Mucosa of stomach (tissue), 1 donor: ENCODE measurements around the gene ZFPM1.
"Not testable (repeated sequence)": the region's sequence is repeated elsewhere in the genome, so short reads cannot be mapped to it uniquely, and the experiment has no call there.

Source experiments
- H3K27me3 ChIP-seq: one replicate; pipeline ENCODE4 v1.7.0; 2013; ENCODE audit warnings: mild to moderate bottlenecking, low read length; ENCODE audit not compliant: control insufficient read depth, insufficient read depth
- H3K36me3 ChIP-seq: one replicate; pipeline ENCODE4 v1.7.0; 2013; ENCODE audit warnings: low read length; ENCODE audit not compliant: control insufficient read depth, insufficient read depth
- H3K4me1 ChIP-seq: one replicate; pipeline ENCODE4 v1.7.0; 2013; ENCODE audit warnings: mild to moderate bottlenecking, low read length; ENCODE audit not compliant: control insufficient read depth, insufficient read depth
- H3K4me3 ChIP-seq: one replicate; pipeline ENCODE4 v1.7.0; 2013; ENCODE audit warnings: low read length
- H3K9ac ChIP-seq: one replicate; pipeline ENCODE4 v1.7.0; 2013; ENCODE audit warnings: mild to moderate bottlenecking, low read length, moderate library complexity
- H3K9me3 ChIP-seq: one replicate; pipeline ENCODE4 v1.7.0; 2013; ENCODE audit warnings: mild to moderate bottlenecking, low read length, moderate library complexity; ENCODE audit not compliant: control insufficient read depth
- donor health status: Pancreatic carcinoma.

ZFPM1 gene

DNA sequence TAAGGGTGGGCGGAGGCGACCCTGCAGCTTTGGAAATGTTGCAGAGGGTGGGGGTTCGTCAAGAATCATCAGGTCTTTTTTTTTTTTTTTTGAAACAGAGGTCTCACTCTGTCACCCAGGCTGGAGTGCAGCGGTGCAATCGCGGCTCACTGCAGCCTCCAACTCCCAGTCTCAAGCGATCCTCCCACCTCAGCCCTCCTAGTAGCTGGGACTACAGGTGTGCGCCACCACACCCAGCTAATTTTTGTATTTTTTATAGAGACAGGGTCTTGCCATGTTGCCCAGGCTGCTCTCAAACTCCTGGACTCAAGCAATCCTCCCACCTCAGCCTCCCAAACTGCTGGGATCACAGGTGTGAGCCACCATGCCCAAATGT lies 32.3 kb downstream of the ZFPM1 start:
- not testable (repeated sequence) for H3K4me3 ChIP-seq, H3K9ac ChIP-seq, H3K9me3 ChIP-seq, H3K27me3 ChIP-seq
- Histone ChIP-seq H3K36me3 (peaks cover 10% of the 10 kb centered on the region), H3K4me1 (peaks cover 91% of the 10 kb centered on the region)

DNA sequence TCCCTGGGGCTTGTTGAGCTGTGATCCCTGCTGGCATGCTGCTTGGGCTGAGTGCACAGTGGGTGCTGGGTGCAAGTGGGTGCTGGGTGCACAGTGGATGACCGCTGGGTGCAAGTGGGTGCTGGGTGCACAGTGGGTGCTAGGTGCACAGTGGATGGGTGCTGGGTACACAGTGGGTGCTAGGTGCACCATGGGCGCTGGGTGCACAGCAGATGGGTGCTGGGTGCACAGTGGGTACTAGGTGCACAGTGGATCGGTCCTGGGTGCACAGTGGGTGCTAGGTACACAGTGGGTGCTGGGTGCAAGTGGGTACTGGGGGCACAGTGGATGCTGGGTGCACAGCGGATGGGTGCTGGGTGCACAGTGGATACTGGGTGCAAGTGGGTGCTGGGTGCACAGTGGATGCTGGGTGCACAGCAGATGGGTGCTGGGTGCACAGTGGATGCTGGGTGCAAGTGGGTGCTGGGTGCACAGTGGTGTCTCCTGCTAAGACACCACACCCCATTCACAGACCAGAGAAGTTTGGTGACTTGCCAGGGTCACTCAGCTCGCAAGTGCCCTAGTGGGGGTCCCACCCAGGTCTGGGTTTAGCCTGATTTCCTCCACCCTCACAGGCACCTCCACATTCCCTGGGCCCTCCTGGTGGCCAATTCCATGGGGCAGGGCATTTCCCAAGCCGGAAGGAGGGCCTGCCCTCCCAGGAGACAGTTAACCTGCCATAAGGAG lies 33.5 kb downstream of the ZFPM1 start:
- H3K36me3 ChIP-seq, result peaks cover 10% of the 10 kb centered on the region
- no peaks in the 10 kb centered on the region for H3K9me3 ChIP-seq
- H3K4me1 ChIP-seq, result peaks cover 92% of the 10 kb centered on the region
- no peak overlapping the region for H3K9ac ChIP-seq
- no peaks in the 10 kb centered on the region for H3K27me3 ChIP-seq
- H3K4me3 ChIP-seq, result no peak overlapping the region

DNA sequence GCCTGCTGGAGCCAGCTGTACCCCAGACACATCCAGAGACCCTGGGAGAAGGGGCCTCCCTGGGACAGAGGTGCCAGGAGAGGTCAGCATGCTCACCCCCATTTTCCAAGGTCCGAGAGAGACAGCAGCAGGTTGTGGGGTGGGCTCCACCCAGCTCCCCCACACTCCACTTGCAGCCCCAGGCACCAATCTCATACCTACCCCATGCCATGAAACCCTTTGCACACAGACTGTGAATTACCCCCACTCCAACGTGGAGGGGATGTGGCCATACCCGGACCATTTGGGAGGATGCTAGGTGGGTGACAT lies 34.0 kb downstream of the ZFPM1 start:
- H3K9me3 ChIP-seq, result no peaks in the 10 kb centered on the region
- H3K4me3 ChIP-seq, result no peak overlapping the region
- H3K27me3 ChIP-seq, result no peaks in the 10 kb centered on the region
- peaks cover 10% of the 10 kb centered on the region for H3K36me3 ChIP-seq
- H3K9ac ChIP-seq, result no peak overlapping the region
- H3K4me1 ChIP-seq, result peaks cover 92% of the 10 kb centered on the region

DNA sequence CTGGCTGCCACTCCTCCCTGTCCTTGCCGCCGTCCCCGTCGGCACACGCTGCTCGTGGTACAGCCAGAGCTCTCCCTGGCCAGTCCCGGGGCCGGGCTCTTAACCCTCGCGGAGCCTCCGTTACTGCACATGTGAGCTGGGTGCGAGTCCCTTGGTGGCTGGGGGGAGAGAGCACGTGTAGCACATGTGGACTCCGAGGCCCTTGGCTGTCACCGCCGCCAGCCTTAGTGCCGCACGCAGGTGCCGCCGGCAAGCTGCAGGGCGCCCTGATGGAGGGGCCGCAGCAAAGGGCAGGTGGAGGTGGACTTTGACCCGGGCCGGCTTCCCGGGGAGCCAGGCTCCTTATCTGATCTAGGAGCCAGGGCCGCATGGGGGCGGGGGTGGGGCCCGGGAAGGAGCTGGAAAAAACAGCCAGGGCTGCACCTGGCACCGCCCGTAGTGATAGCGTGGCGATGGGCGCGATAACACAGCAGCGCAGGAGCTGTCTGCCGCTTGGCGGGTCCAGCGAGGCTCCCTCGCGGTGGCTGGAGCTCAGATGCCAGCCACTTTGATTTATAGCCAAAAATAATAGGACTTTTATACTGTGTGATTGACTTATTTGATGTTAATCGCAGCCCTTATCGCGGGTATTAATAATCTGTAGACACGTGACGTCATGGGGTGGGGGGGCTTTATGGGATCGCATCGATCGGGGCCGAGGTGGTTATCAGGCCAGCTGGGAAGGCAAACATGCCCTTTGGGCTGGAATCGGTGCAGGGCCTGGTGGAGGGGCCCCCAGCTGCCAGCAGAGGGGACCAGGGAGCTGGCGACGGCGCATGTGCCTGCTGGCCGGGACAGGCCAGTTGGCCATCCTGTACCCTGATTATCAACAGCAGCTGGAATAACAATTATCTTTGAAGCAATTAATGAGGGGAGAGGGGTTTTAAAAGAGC lies 35.1 kb downstream of the ZFPM1 start:
- Histone ChIP-seq H3K27me3 (no peaks in the 10 kb centered on the region), H3K4me1 (peaks cover 87% of the 10 kb centered on the region), H3K4me3 (no peak overlapping the region), H3K9me3 (no peaks in the 10 kb centered on the region), H3K9ac (no peak overlapping the region), H3K36me3 (peaks cover 10% of the 10 kb centered on the region)

DNA sequence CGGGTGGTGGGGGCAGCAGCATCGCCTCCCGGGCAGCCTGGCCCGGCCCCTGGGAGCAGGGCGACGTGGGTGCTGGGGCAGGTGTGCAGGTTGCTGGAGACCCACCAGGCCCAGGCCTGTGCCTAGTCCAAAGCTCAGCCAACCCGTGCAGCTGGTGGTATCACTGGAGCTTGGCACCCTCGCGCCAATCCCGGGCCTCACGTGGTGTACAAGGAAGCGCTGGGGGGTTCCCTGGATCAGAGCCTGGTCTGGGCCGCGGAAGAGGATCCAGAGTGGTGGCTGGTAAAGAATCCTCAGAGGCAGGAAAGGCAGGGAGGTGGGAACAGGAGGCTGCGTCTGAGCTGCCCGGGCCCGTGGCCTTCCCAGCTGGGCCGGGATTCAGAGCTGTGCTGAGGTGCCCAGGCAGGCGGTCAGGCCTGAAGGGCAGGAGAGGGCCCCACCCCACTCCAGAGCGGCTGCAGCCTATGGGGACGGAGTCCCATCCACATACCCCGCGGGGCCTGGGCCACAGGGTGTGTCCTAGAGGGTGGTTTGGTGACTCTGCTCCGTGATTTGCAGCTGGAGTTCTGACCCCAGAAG lies 36.2 kb downstream of the ZFPM1 start:
- peaks cover 10% of the 10 kb centered on the region for H3K36me3 ChIP-seq
- no peaks in the 10 kb centered on the region for H3K27me3 ChIP-seq
- peak overlapping the region; percentile 47 for H3K9ac ChIP-seq
- peaks cover 77% of the 10 kb centered on the region for H3K4me1 ChIP-seq
- no peak overlapping the region for H3K4me3 ChIP-seq
- no peaks in the 10 kb centered on the region for H3K9me3 ChIP-seq

DNA sequence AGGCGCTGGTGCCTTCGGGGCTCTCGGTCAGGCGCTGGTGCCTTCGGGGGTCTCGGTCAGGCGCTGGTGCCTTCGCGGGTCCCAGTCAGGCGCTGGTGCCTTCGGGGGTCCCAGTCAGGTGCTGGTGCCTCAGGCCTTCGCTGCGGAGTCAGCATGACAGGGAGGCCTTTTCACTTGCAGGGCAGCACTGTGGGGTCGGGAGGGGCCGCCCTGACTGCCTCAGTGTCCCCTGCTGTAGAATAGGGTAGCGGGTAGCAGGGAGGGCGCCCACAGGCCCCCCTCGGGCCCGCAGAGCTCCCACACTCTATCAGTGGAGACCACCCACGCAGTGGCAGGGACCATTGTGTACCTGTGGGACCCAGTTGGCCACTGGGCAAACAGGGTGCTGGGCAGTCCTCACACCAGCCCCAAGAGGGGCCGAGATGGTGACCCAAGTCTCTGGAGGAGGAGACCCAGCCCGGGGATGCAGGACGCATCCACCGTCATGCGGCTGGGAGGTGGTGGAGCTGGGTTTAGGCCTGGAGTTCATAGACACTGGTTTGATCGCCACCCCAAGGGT lies 38.0 kb downstream of the ZFPM1 start:
- H3K9ac ChIP-seq, result no peak overlapping the region

DNA sequence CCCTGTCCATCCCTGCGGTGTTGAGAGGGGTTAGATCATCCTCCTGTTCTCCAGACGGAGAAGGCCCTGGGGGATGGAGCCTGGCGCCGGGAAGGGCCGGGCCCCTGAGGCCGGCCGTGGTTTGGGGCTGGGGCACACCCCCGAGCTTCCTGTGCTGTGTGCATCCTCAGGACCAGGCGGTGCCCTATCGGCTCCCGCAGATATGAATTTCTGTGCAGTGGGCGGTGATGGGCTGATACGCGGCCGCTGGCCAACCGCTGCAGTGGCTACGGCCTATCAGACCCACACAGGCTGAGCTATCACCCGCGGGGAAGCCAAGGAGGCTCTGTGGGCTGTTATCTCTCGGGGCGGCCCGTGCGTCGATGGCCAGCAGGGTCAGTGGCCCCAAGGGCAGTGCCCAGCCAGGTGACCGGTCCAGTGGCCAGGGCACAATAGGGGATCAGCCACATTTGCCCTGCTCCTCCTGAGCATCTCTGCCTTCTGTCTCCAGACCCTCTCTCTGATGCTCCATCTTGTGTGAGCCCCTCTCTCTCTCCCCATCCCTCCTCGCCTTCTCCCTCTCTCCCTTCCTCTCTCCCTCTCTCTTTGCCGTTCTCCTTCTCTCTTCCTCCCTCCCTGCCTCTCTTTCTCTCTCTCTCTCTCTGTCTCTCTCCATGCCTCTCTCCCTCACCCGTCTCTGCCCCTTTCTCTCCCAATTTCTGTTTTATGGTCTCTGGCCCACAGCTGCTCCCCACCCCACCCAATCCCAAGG lies 38.7 kb downstream of the ZFPM1 start:
- peaks cover 68% of the 10 kb centered on the region for H3K4me1 ChIP-seq
- H3K36me3 ChIP-seq, result no peaks in the 10 kb centered on the region
- no peaks in the 10 kb centered on the region for H3K27me3 ChIP-seq
- H3K9me3 ChIP-seq, result no peaks in the 10 kb centered on the region
- H3K9ac ChIP-seq, result peak overlapping the region; percentile 28
- no peak overlapping the region for H3K4me3 ChIP-seq

More for the DNA sequence above, 38.0 kb downstream of the ZFPM1 start:
- H3K9me3 ChIP-seq, result no peaks in the 10 kb centered on the region
- peaks cover 68% of the 10 kb centered on the region for H3K4me1 ChIP-seq
- no peaks in the 10 kb centered on the region for H3K27me3 ChIP-seq
- no peak overlapping the region for H3K4me3 ChIP-seq
- peaks cover 6% of the 10 kb centered on the region for H3K36me3 ChIP-seq

DNA sequence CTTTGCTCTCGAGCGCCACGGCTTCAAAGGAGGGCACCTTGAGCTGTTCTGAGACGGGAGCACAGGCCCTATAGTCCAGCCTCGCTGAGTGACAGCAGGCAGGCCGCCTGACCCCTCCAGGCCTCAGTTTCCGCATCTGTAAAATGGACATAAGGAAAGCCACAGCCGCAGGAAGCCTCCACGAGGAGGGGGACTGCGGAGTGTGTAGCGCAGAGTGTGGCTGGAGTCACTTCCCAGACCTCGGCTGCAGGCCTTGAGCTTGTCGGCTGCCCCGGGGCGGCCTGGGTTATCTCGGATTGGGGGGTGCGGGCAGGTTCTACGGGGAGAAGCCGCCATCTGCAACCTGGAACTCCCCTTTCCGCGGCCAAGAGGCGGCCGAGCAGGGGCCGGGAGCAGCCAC lies 40.8 kb downstream of the ZFPM1 start:
- H3K9me3 ChIP-seq, result no peaks in the 10 kb centered on the region
- peaks cover 65% of the 10 kb centered on the region for H3K4me1 ChIP-seq
- no peak overlapping the region for H3K9ac ChIP-seq
- H3K27me3 ChIP-seq, result no peaks in the 10 kb centered on the region
- H3K36me3 ChIP-seq, result no peaks in the 10 kb centered on the region
- H3K4me3 ChIP-seq, result no peak overlapping the region

DNA sequence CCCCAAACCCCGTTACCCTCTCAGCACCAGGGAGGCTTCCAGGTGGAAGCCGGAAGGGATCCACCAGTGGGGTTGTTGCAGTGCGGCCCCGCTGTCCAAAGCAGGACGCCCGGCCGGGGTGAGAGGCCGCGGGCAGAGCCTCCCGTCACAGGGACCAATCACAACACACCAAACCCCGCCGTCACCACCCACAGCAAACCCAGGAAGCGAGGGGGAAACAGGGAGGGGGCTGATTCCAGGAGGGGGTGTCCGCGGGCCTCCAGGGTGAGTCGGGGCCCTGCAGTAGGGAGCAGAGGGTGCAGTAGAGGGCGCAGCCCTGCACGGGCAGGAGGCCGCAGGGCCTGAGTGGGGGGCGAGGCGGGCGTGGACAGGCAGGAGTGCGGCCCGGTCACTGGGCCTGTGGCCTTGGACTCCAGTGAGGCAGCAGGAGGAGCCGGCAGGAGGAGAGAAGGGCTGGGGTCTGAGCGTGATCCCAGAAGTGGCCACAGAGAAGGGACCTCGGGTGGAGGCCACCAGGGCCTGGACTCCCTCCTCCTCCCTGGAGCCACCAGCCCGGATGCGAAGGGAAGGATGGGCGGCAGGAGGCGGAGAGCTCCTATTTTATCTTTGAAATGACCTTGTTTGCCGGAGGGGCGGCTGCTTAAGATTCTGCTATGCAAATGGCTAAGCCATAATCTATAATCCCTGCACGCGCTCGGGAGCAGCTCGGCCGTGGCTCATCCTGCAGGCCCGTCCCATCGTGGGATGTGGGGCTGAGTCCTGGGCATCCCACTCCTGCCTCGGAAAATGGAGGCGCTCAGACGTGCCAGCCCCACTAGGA lies 41.5 kb downstream of the ZFPM1 start:
- Histone ChIP-seq H3K9ac (no peak overlapping the region), H3K4me1 (peaks cover 65% of the 10 kb centered on the region), H3K9me3 (no peaks in the 10 kb centered on the region), H3K27me3 (no peaks in the 10 kb centered on the region), H3K4me3 (no peak overlapping the region), H3K36me3 (no peaks in the 10 kb centered on the region)

DNA sequence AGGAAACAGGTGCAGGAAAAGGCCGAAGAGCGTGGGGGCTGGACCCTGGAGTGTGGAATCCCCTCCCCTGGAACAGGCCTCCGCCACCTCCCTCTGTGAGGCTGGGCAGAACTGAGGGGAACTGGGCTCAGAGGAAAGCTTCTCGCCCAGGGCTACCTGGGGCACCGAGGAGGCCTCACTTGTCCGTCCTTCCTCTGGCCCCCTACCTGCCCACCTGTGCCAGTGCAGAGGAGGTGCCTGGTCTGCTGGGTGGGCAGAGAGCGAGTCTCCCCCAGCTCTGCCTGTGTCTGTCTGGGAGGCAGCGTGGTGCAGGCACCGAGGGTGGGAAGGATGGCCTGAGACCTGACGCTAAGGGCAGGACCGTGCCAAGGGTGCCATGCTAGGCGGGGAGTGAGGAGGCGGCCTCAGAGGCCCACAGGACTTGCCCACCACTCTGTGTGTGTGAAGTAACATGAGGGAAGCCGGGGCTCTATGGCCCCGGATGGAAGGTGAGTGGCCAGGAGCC lies 42.2 kb downstream of the ZFPM1 start:
- Histone ChIP-seq H3K4me3 (no peak overlapping the region), H3K4me1 (peaks cover 69% of the 10 kb centered on the region), H3K9me3 (no peaks in the 10 kb centered on the region), H3K36me3 (no peaks in the 10 kb centered on the region), H3K9ac (no peak overlapping the region), H3K27me3 (no peaks in the 10 kb centered on the region)
